Fibroblast of lung (primary cell): ENCODE measurements around the gene SCAF4. TPM values are rescaled to one million over a fixed set of nuclear protein-coding genes. Genes with fewer than 3 reads are reported as not detected.

ENCODE experiments used
- DNase-seq, 2 donors: peaks; one replicate each; pipeline versions ENCODE4 v3.0.0 to v3.0.0-alpha.2; 2010; ENCODE audit warnings: low read depth in 2 of 2
- H2AFZ ChIP-seq: 2 replicates; pipeline ENCODE4 v1.5.1; 2012; ENCODE audit warnings: low read length, control low read depth, inconsistent platforms
- H3K27ac ChIP-seq: 2 replicates; pipeline ENCODE4 v1.5.1; 2011; ENCODE audit warnings: low read length, control low read depth; ENCODE audit not compliant: insufficient read depth
- H3K27me3 ChIP-seq: 2 replicates; pipeline ENCODE4 v1.5.1; 2011; ENCODE audit warnings: mild to moderate bottlenecking, low read length; ENCODE audit not compliant: control insufficient read depth, insufficient read depth
- H3K36me3 ChIP-seq: 2 replicates; pipeline ENCODE4 v1.5.1; 2011; ENCODE audit warnings: low read length; ENCODE audit not compliant: control insufficient read depth, insufficient read depth
- H3K4me1 ChIP-seq: 2 replicates; pipeline ENCODE4 v1.5.1; 2011; ENCODE audit warnings: low read length; ENCODE audit not compliant: control insufficient read depth, insufficient read depth; ENCODE audit errors: extremely low read depth
- H3K4me2 ChIP-seq: 2 replicates; pipeline ENCODE4 v1.5.1; 2011; ENCODE audit warnings: low read length, control low read depth; ENCODE audit not compliant: insufficient read depth; ENCODE audit errors: extremely low read depth
- H3K4me3 ChIP-seq, 4 experiments: fragments of 200-600 bp in 1 of 4; sonication (generic) in 1 of 4; replicated peaks in 1 of 4; 2 replicates each; pipeline ENCODE4 v1.5.1; 2011 to 2016; ENCODE audit warnings: low read length in 4 of 4, low read depth in 3 of 4, mild to moderate bottlenecking in 3 of 4, control low read depth in 2 of 4, inconsistent platforms in 1 of 4, mixed read lengths in 1 of 4; ENCODE audit not compliant: insufficient read depth in 1 of 4; ENCODE audit errors: control extremely low read depth in 1 of 4
- H3K79me2 ChIP-seq: 2 replicates; pipeline ENCODE4 v1.5.1; 2012; ENCODE audit warnings: mild to moderate bottlenecking, low read length, inconsistent platforms; ENCODE audit not compliant: control insufficient read depth, insufficient read depth
- H3K9ac ChIP-seq: 2 replicates; pipeline ENCODE4 v1.5.1; 2011; ENCODE audit warnings: mild to moderate bottlenecking, low read length, control low read depth; ENCODE audit not compliant: insufficient read depth
- H3K9me3 ChIP-seq: 2 replicates; pipeline ENCODE4 v1.5.1; 2012; ENCODE audit warnings: low read depth, low read length; ENCODE audit not compliant: control insufficient read depth, insufficient read depth
- H4K20me1 ChIP-seq: 2 replicates; pipeline ENCODE4 v1.5.1; 2011; ENCODE audit warnings: low read length; ENCODE audit not compliant: control insufficient read depth, insufficient read depth; ENCODE audit errors: extremely low read depth
- EZH2 ChIP-seq: IDR thresholded peaks from 2 replicates; pipeline ENCODE4 v1.5.1; 2012; ENCODE audit warnings: low read length, control low read depth, mild to moderate bottlenecking; ENCODE audit errors: missing control alignments
- polyA plus RNA-seq, 2 donors: library from polyadenylated mRNA; depleted of rRNA in 1 of 2; stranded (reverse) in 1 of 2; unstranded in 1 of 2; fragments of >200 nt; gene quantifications; 2 replicates each; pipeline ENCODE4 v1.2.1, GENCODE V29; 2011 to 2012; ENCODE audit warnings: missing spikeins in 1 of 2
- total RNA-seq: library from RNA; depleted of rRNA; stranded (reverse); fragments of >200 nt; gene quantifications from 2 replicates; pipeline ENCODE4 v1.2.1, GENCODE V29; 2014
- TF ChIP-seq, protein P1 (sequence below), 2 donors: IDR thresholded peaks in 1 of 2; conservative IDR thresholded peaks in 1 of 2; 1 replicate in 1 of 2; 2 replicates in 1 of 2; pipeline ENCODE4 v1.5.1; 2011 to 2012; ENCODE audit warnings: low read length in 2 of 2, control low read depth in 1 of 2, inconsistent platforms in 1 of 2, low read depth in 1 of 2, mild to moderate bottlenecking in 1 of 2

SCAF4 gene
- total and polyA plus RNA-seq, 2 donors (not counting 1 experiment from before 2014, with no cell fraction given) = 5.6 to 7.5 TPM

DNA sequence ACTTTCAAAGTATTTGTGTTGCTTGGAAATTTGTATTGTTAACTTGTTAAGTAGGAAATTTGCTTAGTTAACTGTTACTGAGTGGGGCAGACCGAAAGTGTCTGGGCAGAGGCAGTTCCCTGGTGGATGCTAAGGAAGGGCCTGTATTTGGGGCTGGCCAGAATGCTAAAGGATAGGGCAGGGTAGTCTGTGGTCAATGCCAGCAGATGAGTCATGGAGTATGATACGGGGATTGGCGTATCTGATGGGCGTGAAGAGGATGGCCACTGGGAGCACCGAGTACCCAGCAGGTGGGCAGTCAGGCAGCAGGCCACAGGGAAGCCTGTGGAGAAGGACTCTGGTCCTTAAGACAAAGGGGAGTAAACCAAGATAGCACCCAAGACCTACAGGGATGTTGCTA, 46.6 kb upstream of the SCAF4 start:
- no peaks in the 10 kb centered on the region for H4K20me1 ChIP-seq
- H3K4me3 ChIP-seq = no peak overlapping the region
- no peak overlapping the region for H3K4me2 ChIP-seq
- H3K9me3 ChIP-seq = no peaks in the 10 kb centered on the region
- no peaks in the 10 kb centered on the region for H3K4me1 ChIP-seq
- H3K27me3 ChIP-seq = no peaks in the 10 kb centered on the region
- H3K79me2 ChIP-seq = no peaks in the 10 kb centered on the region
- TF ChIP-seq, protein P1, sequence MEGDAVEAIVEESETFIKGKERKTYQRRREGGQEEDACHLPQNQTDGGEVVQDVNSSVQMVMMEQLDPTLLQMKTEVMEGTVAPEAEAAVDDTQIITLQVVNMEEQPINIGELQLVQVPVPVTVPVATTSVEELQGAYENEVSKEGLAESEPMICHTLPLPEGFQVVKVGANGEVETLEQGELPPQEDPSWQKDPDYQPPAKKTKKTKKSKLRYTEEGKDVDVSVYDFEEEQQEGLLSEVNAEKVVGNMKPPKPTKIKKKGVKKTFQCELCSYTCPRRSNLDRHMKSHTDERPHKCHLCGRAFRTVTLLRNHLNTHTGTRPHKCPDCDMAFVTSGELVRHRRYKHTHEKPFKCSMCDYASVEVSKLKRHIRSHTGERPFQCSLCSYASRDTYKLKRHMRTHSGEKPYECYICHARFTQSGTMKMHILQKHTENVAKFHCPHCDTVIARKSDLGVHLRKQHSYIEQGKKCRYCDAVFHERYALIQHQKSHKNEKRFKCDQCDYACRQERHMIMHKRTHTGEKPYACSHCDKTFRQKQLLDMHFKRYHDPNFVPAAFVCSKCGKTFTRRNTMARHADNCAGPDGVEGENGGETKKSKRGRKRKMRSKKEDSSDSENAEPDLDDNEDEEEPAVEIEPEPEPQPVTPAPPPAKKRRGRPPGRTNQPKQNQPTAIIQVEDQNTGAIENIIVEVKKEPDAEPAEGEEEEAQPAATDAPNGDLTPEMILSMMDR (conservative IDR thresholded peaks at IDR 0.05 in 1 of 2, IDR thresholded peaks at IDR 0.05 in 1 of 2; ENCODE audit: low read depth in 1 of 2, low read length in 2 of 2) = no peak
- no peak for TF ChIP-seq EZH2
- no peak overlapping the region for H2AFZ ChIP-seq
- no peak overlapping the region for H3K9ac ChIP-seq
- no peak overlapping the region for H3K27ac ChIP-seq
- DNase-seq = no peak
- H3K36me3 ChIP-seq = no peaks in the 10 kb centered on the region

DNA sequence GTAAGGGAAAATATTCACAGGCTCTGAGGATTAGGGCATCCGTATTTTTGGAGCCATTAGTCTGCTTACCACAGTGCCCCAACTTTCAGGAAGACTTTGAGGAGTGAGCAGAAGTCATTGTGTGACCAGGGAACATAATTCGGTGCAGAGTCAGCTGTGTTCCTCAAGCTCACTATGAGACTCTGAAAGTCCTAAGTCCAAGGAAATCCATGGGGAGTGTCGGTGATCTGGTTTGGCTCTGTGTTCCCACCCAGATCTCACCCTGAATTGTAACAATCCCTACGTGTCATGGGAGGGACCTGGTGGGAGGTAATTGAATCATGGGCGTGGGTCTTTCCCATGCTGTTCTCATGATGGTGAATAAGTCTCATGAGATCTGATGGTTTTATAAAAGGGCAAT, 45.9 kb upstream of the SCAF4 start:
- no peak overlapping the region for H3K27ac ChIP-seq
- no peak overlapping the region for H2AFZ ChIP-seq
- H3K36me3 ChIP-seq = no peaks in the 10 kb centered on the region
- H3K79me2 ChIP-seq = no peaks in the 10 kb centered on the region
- no peak for DNase-seq
- H3K27me3 ChIP-seq = no peaks in the 10 kb centered on the region
- TF ChIP-seq, protein P1 (conservative IDR thresholded peaks at IDR 0.05 in 1 of 2, IDR thresholded peaks at IDR 0.05 in 1 of 2; ENCODE audit: low read depth in 1 of 2, low read length in 2 of 2) = no peak
- H3K4me3 ChIP-seq = no peak overlapping the region
- no peaks in the 10 kb centered on the region for H3K4me1 ChIP-seq
- H3K4me2 ChIP-seq = no peak overlapping the region
- no peak overlapping the region for H3K9ac ChIP-seq
- no peaks in the 10 kb centered on the region for H3K9me3 ChIP-seq
- H4K20me1 ChIP-seq = no peaks in the 10 kb centered on the region

DNA sequence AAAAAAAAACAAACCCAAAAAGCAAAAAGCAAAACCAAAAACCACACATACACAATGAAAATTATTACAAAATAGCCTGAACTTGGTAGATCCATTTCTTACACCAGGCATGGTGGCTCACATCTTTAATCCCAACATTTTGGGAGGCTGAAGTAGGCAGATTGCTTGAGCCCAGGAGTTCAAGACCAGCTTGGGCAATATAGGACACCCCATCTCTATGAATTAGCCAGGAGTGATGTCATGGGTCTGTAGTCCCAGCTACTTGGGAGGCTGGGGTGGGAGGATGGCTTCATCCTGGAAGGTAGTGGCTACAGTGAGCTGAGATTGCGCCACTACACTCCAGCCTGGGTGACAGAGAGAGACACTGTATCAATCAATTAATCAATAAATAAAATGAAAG, 42.1 kb upstream of the SCAF4 start:
- H3K36me3 ChIP-seq = no peaks in the 10 kb centered on the region
- DNase-seq = no peak
- H3K4me2 ChIP-seq = no peak overlapping the region
- no peak overlapping the region for H3K9ac ChIP-seq
- no peak overlapping the region for H3K4me3 ChIP-seq
- no peak overlapping the region for H2AFZ ChIP-seq
- TF ChIP-seq EZH2 = no peak
- TF ChIP-seq, protein P1 (conservative IDR thresholded peaks at IDR 0.05 in 1 of 2, IDR thresholded peaks at IDR 0.05 in 1 of 2; ENCODE audit: low read depth in 1 of 2, low read length in 2 of 2) = no peak
- H3K9me3 ChIP-seq = no peaks in the 10 kb centered on the region
- H3K27ac ChIP-seq = no peak overlapping the region
- no peaks in the 10 kb centered on the region for H3K79me2 ChIP-seq
- no peaks in the 10 kb centered on the region for H4K20me1 ChIP-seq
- H3K4me1 ChIP-seq = no peaks in the 10 kb centered on the region
- no peaks in the 10 kb centered on the region for H3K27me3 ChIP-seq
